Measurements from ENCODE around the gene GSN. TPM values are rescaled to one million over a fixed set of nuclear protein-coding genes. Genes with fewer than 3 reads are reported as not detected.

GSN gene
- total and polyA plus RNA-seq, 2 of the 13 experiments (the other 11 are each of a cell fraction or from before 2014, with no cell fraction given): 294 to 307 TPM

DNA sequence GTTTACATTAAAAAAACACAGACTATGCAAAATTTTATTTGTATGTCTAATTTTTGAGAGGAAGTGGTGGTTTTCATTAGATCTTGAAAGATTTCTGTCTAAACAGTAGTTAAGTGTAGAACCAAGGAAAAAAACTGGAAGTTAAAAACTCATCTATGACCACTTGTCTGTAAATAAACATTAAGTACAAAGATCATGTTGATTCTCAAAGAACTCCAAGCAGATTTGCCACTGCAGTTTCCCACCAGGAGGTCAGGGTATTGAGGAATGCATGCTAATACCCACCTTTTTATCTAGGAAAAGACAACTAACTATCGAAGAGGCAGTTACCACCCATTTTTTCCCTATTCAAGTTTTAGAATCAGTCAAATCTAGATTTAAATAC is 100.2 kb downstream of the GSN start (continued):
- TF ChIP-seq MEIS1 (CRISPR knock-in tag; IDR thresholded peaks at IDR 0.05; ENCODE audit: borderline replicate concordance) (no peak), ZMYM3 (CRISPR knock-in tag; IDR thresholded peaks at IDR 0.05) (no peak), SMYD3 (CRISPR knock-in tag; IDR thresholded peaks at IDR 0.05) (0 out of 2 replicates have a peak, but pooled peaks have one; percentile 9), ZNF720 (CRISPR knock-in tag; IDR thresholded peaks at IDR 0.05) (no peak), FOXO4 (CRISPR knock-in tag; conservative IDR thresholded peaks at IDR 0.05) (no peak), NFRKB (IDR thresholded peaks at IDR 0.05) (no peak), KLF6 (CRISPR knock-in tag; IDR thresholded peaks at IDR 0.05) (0 out of 2 replicates have a peak, but pooled peaks have one; percentile 26), THYN1 (CRISPR knock-in tag; IDR thresholded peaks at IDR 0.05; ENCODE audit: borderline replicate concordance, low read depth) (no peak), JUNB (CRISPR knock-in tag; IDR thresholded peaks at IDR 0.05; ENCODE audit: borderline replicate concordance) (no peak), GLMP (CRISPR knock-in tag; IDR thresholded peaks at IDR 0.05; ENCODE audit: borderline replicate concordance) (no peak), HNF1B (CRISPR knock-in tag; IDR thresholded peaks at IDR 0.05) (no peak), PAWR (CRISPR knock-in tag; IDR thresholded peaks at IDR 0.05; ENCODE audit: borderline replicate concordance) (no peak)
- TF ChIP-seq, protein P1, sequence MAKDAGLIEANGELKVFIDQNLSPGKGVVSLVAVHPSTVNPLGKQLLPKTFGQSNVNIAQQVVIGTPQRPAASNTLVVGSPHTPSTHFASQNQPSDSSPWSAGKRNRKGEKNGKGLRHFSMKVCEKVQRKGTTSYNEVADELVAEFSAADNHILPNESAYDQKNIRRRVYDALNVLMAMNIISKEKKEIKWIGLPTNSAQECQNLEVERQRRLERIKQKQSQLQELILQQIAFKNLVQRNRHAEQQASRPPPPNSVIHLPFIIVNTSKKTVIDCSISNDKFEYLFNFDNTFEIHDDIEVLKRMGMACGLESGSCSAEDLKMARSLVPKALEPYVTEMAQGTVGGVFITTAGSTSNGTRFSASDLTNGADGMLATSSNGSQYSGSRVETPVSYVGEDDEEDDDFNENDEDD (CRISPR knock-in tag; IDR thresholded peaks at IDR 0.05; ENCODE audit: borderline replicate concordance): peak; percentile 42; the same call in 1 of the 2 replicates
- TF ChIP-seq, protein P2, sequence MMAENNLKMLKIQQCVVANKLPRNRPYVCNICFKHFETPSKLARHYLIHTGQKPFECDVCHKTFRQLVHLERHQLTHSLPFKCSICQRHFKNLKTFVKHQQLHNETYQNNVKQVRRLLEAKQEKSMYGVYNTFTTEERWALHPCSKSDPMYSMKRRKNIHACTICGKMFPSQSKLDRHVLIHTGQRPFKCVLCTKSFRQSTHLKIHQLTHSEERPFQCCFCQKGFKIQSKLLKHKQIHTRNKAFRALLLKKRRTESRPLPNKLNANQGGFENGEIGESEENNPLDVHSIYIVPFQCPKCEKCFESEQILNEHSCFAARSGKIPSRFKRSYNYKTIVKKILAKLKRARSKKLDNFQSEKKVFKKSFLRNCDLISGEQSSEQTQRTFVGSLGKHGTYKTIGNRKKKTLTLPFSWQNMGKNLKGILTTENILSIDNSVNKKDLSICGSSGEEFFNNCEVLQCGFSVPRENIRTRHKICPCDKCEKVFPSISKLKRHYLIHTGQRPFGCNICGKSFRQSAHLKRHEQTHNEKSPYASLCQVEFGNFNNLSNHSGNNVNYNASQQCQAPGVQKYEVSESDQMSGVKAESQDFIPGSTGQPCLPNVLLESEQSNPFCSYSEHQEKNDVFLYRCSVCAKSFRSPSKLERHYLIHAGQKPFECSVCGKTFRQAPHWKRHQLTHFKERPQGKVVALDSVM (CRISPR knock-in tag; IDR thresholded peaks at IDR 0.05): no peak
- TF ChIP-seq, protein P3, sequence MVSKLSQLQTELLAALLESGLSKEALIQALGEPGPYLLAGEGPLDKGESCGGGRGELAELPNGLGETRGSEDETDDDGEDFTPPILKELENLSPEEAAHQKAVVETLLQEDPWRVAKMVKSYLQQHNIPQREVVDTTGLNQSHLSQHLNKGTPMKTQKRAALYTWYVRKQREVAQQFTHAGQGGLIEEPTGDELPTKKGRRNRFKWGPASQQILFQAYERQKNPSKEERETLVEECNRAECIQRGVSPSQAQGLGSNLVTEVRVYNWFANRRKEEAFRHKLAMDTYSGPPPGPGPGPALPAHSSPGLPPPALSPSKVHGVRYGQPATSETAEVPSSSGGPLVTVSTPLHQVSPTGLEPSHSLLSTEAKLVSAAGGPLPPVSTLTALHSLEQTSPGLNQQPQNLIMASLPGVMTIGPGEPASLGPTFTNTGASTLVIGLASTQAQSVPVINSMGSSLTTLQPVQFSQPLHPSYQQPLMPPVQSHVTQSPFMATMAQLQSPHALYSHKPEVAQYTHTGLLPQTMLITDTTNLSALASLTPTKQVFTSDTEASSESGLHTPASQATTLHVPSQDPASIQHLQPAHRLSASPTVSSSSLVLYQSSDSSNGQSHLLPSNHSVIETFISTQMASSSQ (IDR thresholded peaks at IDR 0.05; ENCODE audit: low read depth): peak; percentile 46; the same call in 1 of the 2 replicates
- TF ChIP-seq, protein P3 (CRISPR knock-in tag; IDR thresholded peaks at IDR 0.05; ENCODE audit: borderline replicate concordance): no peak; the same call in 1 of the 2 replicates

All from HepG2 (cell line).